Non-pigmented ciliary epithelial cell (primary cell): ENCODE measurements around the gene AGAP9.
"Not testable (repeated sequence)": the region's sequence is repeated elsewhere in the genome, so short reads cannot be mapped to it uniquely, and the experiment has no call there.

Experiments
- DNase-seq: peaks from one replicate; pipeline ENCODE4 v3.0.0-alpha.2; 2010; ENCODE audit warnings: low read depth

Gene AGAP9

DNA sequence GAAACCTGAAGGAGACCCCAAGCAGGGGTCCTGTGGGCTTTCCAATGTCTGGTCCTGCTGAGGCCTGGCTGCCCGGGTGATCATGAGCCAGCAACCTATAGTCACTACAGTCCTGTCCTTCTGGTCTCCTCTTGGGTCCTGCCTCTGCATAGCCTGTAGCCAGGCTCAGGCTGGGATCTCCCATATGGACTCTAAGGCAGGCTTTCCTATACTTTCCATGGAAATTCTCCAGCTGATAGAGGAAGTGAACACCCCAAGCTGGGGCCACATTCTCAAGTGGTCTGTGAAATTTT, 66.0 kb downstream of the AGAP9 start:
- DNase-seq, result no peak

GRCh38 chr10:47456794-47457527, 66.5 kb downstream of the AGAP9 start:
- DNase-seq, result no peak

GRCh38 chr10:47456079-47456785, 67.2 kb downstream of the AGAP9 start:
- DNase-seq, result no peak

GRCh38 chr10:47455350-47456078, 67.9 kb downstream of the AGAP9 start:
- not testable (repeated sequence) for DNase-seq

GRCh38 chr10:47454780-47455058, 68.7 kb downstream of the AGAP9 start:
- no peak for DNase-seq

GRCh38 chr10:47454008-47454779, 69.2 kb downstream of the AGAP9 start:
- no peak for DNase-seq

DNA sequence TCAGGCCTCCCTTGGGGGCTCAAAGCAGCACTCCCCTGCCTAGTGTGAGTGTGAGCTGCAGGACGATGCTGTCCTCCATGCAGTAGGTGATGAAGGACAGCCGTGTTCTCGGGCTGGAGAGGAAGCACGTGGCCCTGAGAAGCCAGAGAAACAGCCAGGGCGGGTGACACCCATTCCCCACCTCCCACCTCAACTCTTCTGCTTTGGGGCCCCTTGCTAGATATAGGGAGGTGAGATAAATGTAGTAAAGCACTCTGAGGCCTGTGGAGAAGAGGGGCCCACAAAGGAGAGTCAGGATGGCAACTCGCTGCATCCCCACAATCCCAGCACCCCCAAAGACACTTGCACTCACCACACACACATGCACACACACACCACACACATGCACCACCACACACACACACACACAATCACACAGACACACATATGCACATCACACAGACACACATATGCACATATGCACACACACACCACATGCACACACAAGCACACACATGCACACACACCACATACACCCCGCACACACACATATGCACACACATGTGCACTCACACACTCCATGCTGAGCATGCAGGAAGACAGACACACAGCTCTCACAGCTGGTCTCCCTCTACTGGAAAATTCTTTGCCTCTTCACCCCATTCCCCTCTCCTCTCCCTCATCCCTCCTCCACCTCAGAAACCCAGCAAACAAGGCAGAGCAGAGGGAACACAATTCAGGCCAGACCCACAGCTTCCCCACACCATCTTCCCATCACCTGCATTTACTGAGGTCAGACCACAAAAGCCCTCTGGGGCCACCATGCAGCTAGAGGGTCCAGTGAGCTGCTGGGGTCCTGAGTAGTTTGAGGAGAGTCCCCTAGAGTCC, 70.1 kb downstream of the AGAP9 start:
- DNase-seq, result no peak

GRCh38 chr10:47452495-47453140, 70.8 kb downstream of the AGAP9 start:
- DNase-seq, result no peak

- DNase-seq, result no peak
Observed at GRCh38 chr10:47451998-47452494, 71.4 kb downstream of the AGAP9 start.
